IMR-90 (cell line): ENCODE results near the gene SMG1. TPM values are rescaled to one million over a fixed set of nuclear protein-coding genes. Genes with fewer than 3 reads are reported as not detected.

ENCODE experiments used
- ATAC-seq: fragments of 200-7000 bp; cut with Tn5 transposase; 2 replicates; pipeline ENCODE4 v1.9.1; 2020; ENCODE audit warnings: low read depth, mild to moderate bottlenecking, moderate library complexity
- BruUV-seq: library from RNA; stranded (reverse); fragments of 400-500 nt; replicated peaks from 2 replicates; lab custom pipeline; 2021; lab: Mats Ljungman, UMichigan
- CTCF ChIA-PET: fragments of 300-600 bp; formaldehyde crosslinking; extraction: SDS; loops from one replicate; lab custom pipeline; 2021; ENCODE audit warnings: antibody characterized with exemption; lab: Yijun Ruan, JAX
- POLR2A ChIA-PET: fragments of 300-600 bp; sonication (Branson Sonifier 250); formaldehyde crosslinking; loops from one replicate; lab custom pipeline; 2022; ENCODE audit warnings: antibody characterized with exemption; ENCODE audit not compliant: unreplicated experiment; lab: Charles Lee
- DNase-seq: peaks from one replicate; pipeline ENCODE4 v3.0.0; 2013
- H2AFZ ChIP-seq: replicated peaks from 2 replicates; pipeline ENCODE3; 2013; ENCODE audit warnings: low read length, mild to moderate bottlenecking; ENCODE audit not compliant: poor library complexity
- H2AK5ac ChIP-seq: 2 replicates; pipeline ENCODE4 v1.6.1; 2013; ENCODE audit warnings: low read depth, low read length, inconsistent platforms
- H2AK9ac ChIP-seq: replicated peaks from 2 replicates; pipeline ENCODE3; 2013; ENCODE audit warnings: mild to moderate bottlenecking, low read depth, low read length, moderate library complexity; ENCODE audit not compliant: poor library complexity
- H2BK120ac ChIP-seq: 2 replicates; pipeline ENCODE4 v1.6.1; 2013; ENCODE audit warnings: low read depth, low read length, inconsistent platforms
- H2BK15ac ChIP-seq: 3 replicates; pipeline ENCODE4 v1.6.1; 2013; ENCODE audit warnings: low read depth, low read length, inconsistent platforms
- H2BK20ac ChIP-seq: 2 replicates; pipeline ENCODE4 v1.6.1; 2013; ENCODE audit warnings: low read depth, mild to moderate bottlenecking, inconsistent platforms, low read length, moderate library complexity
- H2BK5ac ChIP-seq: 2 replicates; pipeline ENCODE4 v1.6.1; 2013; ENCODE audit warnings: mild to moderate bottlenecking, low read depth, low read length, inconsistent platforms; ENCODE audit not compliant: poor library complexity, severe bottlenecking
- H3K14ac ChIP-seq: replicated peaks from 2 replicates; pipeline ENCODE4 v1.6.1; 2013; ENCODE audit warnings: low read depth, low read length, inconsistent platforms
- H3K18ac ChIP-seq: 2 replicates; pipeline ENCODE4 v1.6.1; 2013; ENCODE audit warnings: low read depth, low read length, control low read depth
- H3K23ac ChIP-seq: 2 replicates; pipeline ENCODE4 v1.6.1; 2013; ENCODE audit warnings: low read depth, low read length, inconsistent platforms
- H3K27ac ChIP-seq: 2 replicates; pipeline ENCODE4 v1.5.1; 2013; ENCODE audit warnings: mild to moderate bottlenecking, control low read depth, low read length; ENCODE audit not compliant: insufficient read depth
- H3K27me3 ChIP-seq: 2 replicates; pipeline ENCODE4 v1.6.1; 2013; ENCODE audit warnings: low read length; ENCODE audit not compliant: control insufficient read depth, insufficient read depth
- H3K36me3 ChIP-seq: 2 replicates; pipeline ENCODE4 v1.6.1; 2013; ENCODE audit warnings: low read length, mixed read lengths; ENCODE audit not compliant: control insufficient read depth, insufficient read depth
- H3K4ac ChIP-seq: 2 replicates; pipeline ENCODE4 v1.6.1; 2013; ENCODE audit warnings: low read depth, low read length, inconsistent platforms
- H3K4me1 ChIP-seq: 2 replicates; pipeline ENCODE4 v1.6.1; 2013; ENCODE audit warnings: low read length, mixed read lengths; ENCODE audit not compliant: control insufficient read depth, insufficient read depth
- H3K4me2 ChIP-seq: 2 replicates; pipeline ENCODE4 v1.6.1; 2013; ENCODE audit warnings: low read depth, mild to moderate bottlenecking, control low read depth, low read length, moderate library complexity
- H3K4me3 ChIP-seq: 2 replicates; pipeline ENCODE4 v1.5.1; 2013; ENCODE audit warnings: low read depth, mild to moderate bottlenecking, control low read depth, low read length, moderate library complexity; ENCODE audit not compliant: insufficient read depth
- H3K56ac ChIP-seq: 2 replicates; pipeline ENCODE4 v1.6.1; 2013; ENCODE audit warnings: low read length, inconsistent platforms; ENCODE audit not compliant: insufficient read depth; ENCODE audit errors: extremely low read depth
- H3K79me1 ChIP-seq, 2 experiments: 2 replicates each; pipeline ENCODE4 v1.6.1; 2013; ENCODE audit warnings: low read length in 2 of 2, inconsistent platforms in 1 of 2, low read depth in 1 of 2
- H3K9ac ChIP-seq: 2 replicates; pipeline ENCODE4 v1.6.1; 2013; ENCODE audit warnings: low read depth, low read length, control low read depth
- H3K9me1 ChIP-seq: 2 replicates; pipeline ENCODE4 v1.6.1; 2013; ENCODE audit warnings: low read length, inconsistent platforms; ENCODE audit not compliant: insufficient read depth
- H3K9me3 ChIP-seq: 2 replicates; pipeline ENCODE4 v1.6.1; 2013; ENCODE audit warnings: low read length; ENCODE audit not compliant: control insufficient read depth, insufficient read depth
- H4K20me1 ChIP-seq: 2 replicates; pipeline ENCODE4 v1.6.1; 2013; ENCODE audit warnings: low read length, inconsistent platforms; ENCODE audit not compliant: insufficient read depth
- H4K5ac ChIP-seq: 2 replicates; pipeline ENCODE4 v1.6.1; 2013; ENCODE audit warnings: mild to moderate bottlenecking, low read depth, low read length, control low read depth
- H4K8ac ChIP-seq, 2 experiments: 2 replicates each; pipeline ENCODE4 v1.6.1; 2013; ENCODE audit warnings: low read depth in 2 of 2, low read length in 2 of 2, control low read depth in 1 of 2, inconsistent platforms in 1 of 2
- H4K91ac ChIP-seq: 2 replicates; pipeline ENCODE4 v1.6.1; 2013; ENCODE audit warnings: low read depth, low read length, inconsistent platforms; ENCODE audit not compliant: insufficient read depth
- BHLHE40 ChIP-seq: fragments of 150-350 bp; IDR thresholded peaks from 2 replicates; pipeline ENCODE4 v1.6.1; 2016; ENCODE audit warnings: mild to moderate bottlenecking, low read depth, low read length
- CEBPB ChIP-seq: IDR thresholded peaks from 2 replicates; pipeline ENCODE4 v1.6.1; 2012; ENCODE audit warnings: low read depth, low read length, improper control_type of control experiment
- CHD1 ChIP-seq: IDR thresholded peaks from 2 replicates; pipeline ENCODE4 v1.6.1; 2012; ENCODE audit warnings: low read depth, low read length, improper control_type of control experiment
- CTCF ChIP-seq: conservative IDR thresholded peaks from 2 replicates; pipeline ENCODE4 v1.5.1; 2012; ENCODE audit warnings: mild to moderate bottlenecking, low read depth, low read length, improper control_type of control experiment
- FOS ChIP-seq: fragments of 150-350 bp; IDR thresholded peaks from 2 replicates; pipeline ENCODE4 v1.6.1; 2016; ENCODE audit warnings: low read depth, low read length
- MAFK ChIP-seq: IDR thresholded peaks from 2 replicates; pipeline ENCODE4 v1.6.1; 2012; ENCODE audit warnings: low read depth, low read length, improper control_type of control experiment
- MAZ ChIP-seq: IDR thresholded peaks from 2 replicates; pipeline ENCODE4 v1.6.1; 2012; ENCODE audit warnings: low read depth, mild to moderate bottlenecking, low read length, improper control_type of control experiment, moderate library complexity, borderline replicate concordance
- MXI1 ChIP-seq: IDR thresholded peaks from 2 replicates; pipeline ENCODE4 v1.6.1; 2012; ENCODE audit warnings: low read depth, mild to moderate bottlenecking, low read length, moderate library complexity, borderline replicate concordance
- NFE2L2 ChIP-seq: fragments of 150-350 bp; IDR thresholded peaks from 2 replicates; pipeline ENCODE4 v1.6.1; 2016; ENCODE audit warnings: low read depth, mild to moderate bottlenecking, low read length
- POLR2A ChIP-seq: IDR thresholded peaks from 2 replicates; pipeline ENCODE4 v1.6.1; 2012; ENCODE audit warnings: mild to moderate bottlenecking, low read depth, low read length
- RAD21 ChIP-seq: IDR thresholded peaks from 2 replicates; pipeline ENCODE4 v1.6.1; 2012; ENCODE audit warnings: low read length, improper control_type of control experiment
- RCOR1 ChIP-seq: IDR thresholded peaks from 2 replicates; pipeline ENCODE4 v1.6.1; 2012; ENCODE audit warnings: mild to moderate bottlenecking, low read length, improper control_type of control experiment; ENCODE audit not compliant: insufficient replicate concordance
- RFX5 ChIP-seq: IDR thresholded peaks from 2 replicates; pipeline ENCODE4 v1.8.0; 2012; ENCODE audit warnings: low read depth, mild to moderate bottlenecking, low read length, moderate library complexity
- SMC3 ChIP-seq: fragments of 150-350 bp; IDR thresholded peaks from 2 replicates; pipeline ENCODE4 v1.6.1; 2016; ENCODE audit warnings: low read depth, mild to moderate bottlenecking, antibody characterized with exemption, low read length, moderate library complexity
- whole genome bisulfite sequencing, 2 experiments: methylation state at CpG; one replicate each; pipeline versions ENCODE4 v1.1.5 to v1.1.7; 2013; ENCODE audit warnings: missing lambda C conversion rate in 2 of 2; ENCODE audit not compliant: insufficient read length in 1 of 2; ENCODE audit errors: extremely low coverage in 2 of 2; 5-methylcytosine and 5-hydroxymethylcytosine counted together
- dilution Hi-C: fragments of 300-500 bp; cut with HindIII; formaldehyde crosslinking; loops from one replicate; pipeline ENCODE4 v1.14.3; 2018; ENCODE audit warnings: low sequenced_read_pairs; ENCODE audit not compliant: unreplicated experiment
- in situ Hi-C: fragments of 300-500 bp; cut with MboI; formaldehyde crosslinking; loops from 3 replicates; pipeline ENCODE4 v1.14.3; 2019; ENCODE audit warnings: low sequenced_read_pairs, inconsistent platforms, mixed read lengths
- intact Hi-C: fragments of 100-400 bp; cut with micrococcal nuclease; formaldehyde crosslinking; loops from 2 replicates; pipeline ENCODE4 v1.10.0; 2022
- polyA plus RNA-seq, 3 experiments: library from polyadenylated mRNA; depleted of rRNA; stranded (reverse); fragments of >200 nt; gene quantifications; 2 replicates each; pipeline ENCODE4 v1.2.3, GENCODE V29; 2012; ENCODE audit warnings: low replicate concordance in 1 of 3
- total RNA-seq: library from RNA; depleted of rRNA; stranded (reverse); fragments of >200 nt; gene quantifications from 2 replicates; pipeline ENCODE4 v1.2.3, GENCODE V29; 2012
- TF ChIP-seq, protein P1 (sequence below): fragments of 150-350 bp; IDR thresholded peaks from 2 replicates; pipeline ENCODE4 v1.6.1; 2017; ENCODE audit warnings: mild to moderate bottlenecking, antibody characterized with exemption, low read length, low read depth
- TF ChIP-seq, protein P2 (sequence below): fragments of 150-350 bp; IDR thresholded peaks from 2 replicates; pipeline ENCODE4 v1.6.1; 2016; ENCODE audit warnings: low read depth, mild to moderate bottlenecking, low read length, moderate library complexity, borderline replicate concordance

SMG1 gene
- total and polyA plus RNA-seq, 2 of the 4 experiments (the other 2 are of a cell fraction), result 13.4 to 53.8 TPM

GRCh38 chr16:18802767-18803343 lies 123.4 kb downstream of the SMG1 start:
- intact Hi-C loops, result loop anchor here (10.0 kb wide), 1 partner anchor 262 kb away; the partner anchor contains the start of gene COQ7
- in situ Hi-C loops, result no loop called here
- peaks cover 3 to 11% of the 10 kb centered on the region in 2 experiments; a peak in 1 of 4 replicates for H3K79me1 ChIP-seq
- no peaks in the 10 kb centered on the region for H3K9me1 ChIP-seq
- H4K5ac ChIP-seq, result no peak overlapping the region
- ATAC-seq (no peak), DNase-seq (no peak)
- no peak overlapping the region for H3K4me3 ChIP-seq
- H2AK5ac ChIP-seq, result no peak overlapping the region
- H3K23ac ChIP-seq, result no peak overlapping the region
- H3K9me3 ChIP-seq, result no peaks in the 10 kb centered on the region
- dilution Hi-C loops, result no loop called here
- H3K4ac ChIP-seq, result no peak overlapping the region
- no peak overlapping the region for H2BK20ac ChIP-seq
- H3K36me3 ChIP-seq, result no peaks in the 10 kb centered on the region
- H3K9ac ChIP-seq, result no peak overlapping the region
- no peak overlapping the region for H4K91ac ChIP-seq
- ChIA-PET CTCF (interaction anchor here (1.2 kb wide), 1 partner anchor 160 kb away, joined by 3 read pairs; no protein-coding TSS in a partner anchor), POLR2A (no interaction called here)
- H2AFZ ChIP-seq, result no peak overlapping the region
- no peaks in the 10 kb centered on the region for H3K27me3 ChIP-seq
- BruUV-seq, result no TSS peak
- H3K4me1 ChIP-seq, result peaks cover 2% of the 10 kb centered on the region
- H2BK120ac ChIP-seq, result no peak overlapping the region
- no CpG with 5 or more reads among the region's 16 CpGs for WGBS, 2 experiments
- no peak overlapping the region for H3K56ac ChIP-seq
- no peak overlapping the region for H3K14ac ChIP-seq
- H3K27ac ChIP-seq, result no peak overlapping the region
- no peak overlapping the region for H2AK9ac ChIP-seq
- no peak overlapping the region for H4K8ac ChIP-seq
- H4K20me1 ChIP-seq, result peaks cover 18% of the 10 kb centered on the region; the same call in 1 of the 2 replicates
- no peak overlapping the region for H3K4me2 ChIP-seq
- no peak overlapping the region for H2BK5ac ChIP-seq
- H3K18ac ChIP-seq, result no peak overlapping the region
- no peak overlapping the region for H2BK15ac ChIP-seq
- TF ChIP-seq POLR2A (no peak), CTCF (no peak), BHLHE40 (no peak), MAFK (no peak), RFX5 (no peak), RCOR1 (no peak), MAZ (no peak), RAD21 (no peak), SMC3 (no peak), FOS (no peak), CHD1 (no peak), NFE2L2 (no peak), CEBPB (no peak), MXI1 (no peak)
- TF ChIP-seq, protein P1, sequence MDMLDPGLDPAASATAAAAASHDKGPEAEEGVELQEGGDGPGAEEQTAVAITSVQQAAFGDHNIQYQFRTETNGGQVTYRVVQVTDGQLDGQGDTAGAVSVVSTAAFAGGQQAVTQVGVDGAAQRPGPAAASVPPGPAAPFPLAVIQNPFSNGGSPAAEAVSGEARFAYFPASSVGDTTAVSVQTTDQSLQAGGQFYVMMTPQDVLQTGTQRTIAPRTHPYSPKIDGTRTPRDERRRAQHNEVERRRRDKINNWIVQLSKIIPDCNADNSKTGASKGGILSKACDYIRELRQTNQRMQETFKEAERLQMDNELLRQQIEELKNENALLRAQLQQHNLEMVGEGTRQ, result no peak
- TF ChIP-seq, protein P2, sequence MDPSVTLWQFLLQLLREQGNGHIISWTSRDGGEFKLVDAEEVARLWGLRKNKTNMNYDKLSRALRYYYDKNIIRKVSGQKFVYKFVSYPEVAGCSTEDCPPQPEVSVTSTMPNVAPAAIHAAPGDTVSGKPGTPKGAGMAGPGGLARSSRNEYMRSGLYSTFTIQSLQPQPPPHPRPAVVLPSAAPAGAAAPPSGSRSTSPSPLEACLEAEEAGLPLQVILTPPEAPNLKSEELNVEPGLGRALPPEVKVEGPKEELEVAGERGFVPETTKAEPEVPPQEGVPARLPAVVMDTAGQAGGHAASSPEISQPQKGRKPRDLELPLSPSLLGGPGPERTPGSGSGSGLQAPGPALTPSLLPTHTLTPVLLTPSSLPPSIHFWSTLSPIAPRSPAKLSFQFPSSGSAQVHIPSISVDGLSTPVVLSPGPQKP, result no peak
